ENCODE results near the gene BFSP1.

Gene BFSP1

GRCh38 chr20:17518339-17519052 lies 12.7 kb downstream of the BFSP1 start:
- no peak for DNase-seq

GRCh38 chr20:17515053-17515452 lies 16.1 kb downstream of the BFSP1 start:
- no peak for DNase-seq

GRCh38 chr20:17513939-17514338 lies 17.2 kb downstream of the BFSP1 start:
- DNase-seq: no peak

DNA sequence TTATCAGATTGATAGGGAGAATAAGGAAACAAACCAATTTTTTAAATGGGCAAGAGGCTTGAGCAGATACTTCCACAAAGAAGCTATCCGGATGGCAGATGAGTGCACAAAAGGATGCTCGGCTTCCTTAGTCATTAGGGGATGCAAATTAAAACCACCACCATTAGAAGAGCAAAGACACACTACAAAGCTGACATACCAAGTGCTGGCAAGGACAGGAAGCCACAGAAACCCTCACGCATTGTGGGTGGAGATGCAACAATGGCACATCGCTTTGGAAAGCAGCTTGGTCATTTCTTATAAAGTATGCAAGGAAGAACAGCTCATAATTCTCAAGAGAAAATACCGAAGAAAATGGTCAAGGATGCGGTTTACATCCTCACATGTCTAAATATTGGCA lies 19.8 kb downstream of the BFSP1 start:
- peak; percentile 21 for DNase-seq

DNA sequence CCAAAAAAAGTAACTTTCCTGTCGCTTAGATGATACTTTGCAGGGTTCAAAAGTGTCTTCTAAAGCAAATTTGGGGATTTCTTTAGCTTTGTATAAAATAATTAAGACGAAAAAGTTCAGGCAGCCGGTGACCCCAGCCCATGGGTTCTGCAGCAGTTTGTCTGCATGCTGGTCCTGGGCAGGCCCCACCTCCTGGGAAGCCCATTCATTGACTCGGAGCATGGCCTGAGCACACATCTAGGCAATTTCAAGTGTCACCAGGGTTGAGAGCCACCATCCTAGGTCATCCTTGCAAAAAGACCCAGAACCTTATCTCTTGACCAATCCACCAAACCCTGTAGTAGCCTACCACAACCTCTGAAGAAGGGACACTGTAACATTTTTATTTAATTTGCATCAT lies 20.6 kb downstream of the BFSP1 start:
- DNase-seq: no peak

DNA sequence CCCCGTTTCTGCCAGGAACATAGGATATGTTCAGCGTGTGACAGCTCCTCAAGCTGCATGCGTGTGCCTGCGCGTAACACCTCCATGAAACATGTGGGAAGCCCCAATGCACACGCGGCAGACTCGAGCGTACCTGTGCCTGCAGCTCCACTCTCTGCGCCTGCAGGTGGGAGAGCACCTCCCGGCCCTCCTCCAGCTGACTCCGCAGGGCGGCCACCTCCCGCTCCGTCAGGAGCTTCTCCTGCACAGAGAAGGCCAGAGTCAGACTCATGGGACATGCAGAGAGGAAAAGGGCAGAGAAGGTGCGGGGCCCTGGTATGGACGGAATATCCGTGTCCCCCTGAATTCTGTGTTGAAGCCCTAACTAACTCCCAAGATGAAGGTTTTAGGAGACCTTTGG lies 22.4 kb downstream of the BFSP1 start:
- DNase-seq: no peak

- no peak for DNase-seq
Measured at GRCh38 chr20:17507531-17507930, 23.6 kb downstream of the BFSP1 start.

- no peak for DNase-seq
Measured at GRCh38 chr20:17507032-17507431, 24.1 kb downstream of the BFSP1 start.

GRCh38 chr20:17505636-17506517 lies 25.3 kb downstream of the BFSP1 start:
- peak; percentile 72 for DNase-seq

DNA sequence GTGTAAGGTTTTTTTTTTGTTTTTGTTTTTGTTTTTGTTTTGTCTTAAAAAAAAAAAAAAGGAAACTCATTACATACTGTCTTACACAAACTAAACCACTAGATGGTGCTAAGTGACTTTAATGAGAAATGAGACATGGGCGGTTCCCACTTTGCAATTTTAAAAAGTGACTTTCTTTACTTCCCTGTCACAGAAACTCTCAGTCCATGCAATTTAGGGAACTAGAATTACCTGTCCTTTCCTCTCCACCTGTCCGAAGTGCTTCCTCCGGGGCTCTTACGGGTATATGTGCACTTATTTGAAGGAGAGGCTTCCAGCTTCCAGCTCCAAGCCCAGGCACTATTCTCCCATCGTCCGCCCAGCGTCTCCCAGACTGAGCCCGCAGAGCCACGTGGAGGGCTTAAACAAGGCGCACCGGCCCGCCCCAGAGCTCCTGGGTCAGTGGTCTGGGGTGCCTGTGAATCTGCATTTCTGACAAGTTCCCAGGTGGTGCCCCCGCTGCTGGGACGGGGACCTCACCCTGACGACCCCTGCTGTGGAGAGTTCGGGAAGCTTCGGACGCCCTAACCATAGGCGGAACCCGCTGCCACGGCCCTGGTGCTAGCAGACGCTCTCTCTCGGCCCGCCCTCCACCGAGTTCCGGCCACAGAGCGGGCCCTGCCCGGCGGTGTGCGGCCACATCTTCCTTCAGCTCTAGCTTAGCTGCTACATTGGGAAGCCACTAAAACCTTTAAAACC lies 26.1 kb downstream of the BFSP1 start:
- DNase-seq: peak; percentile 40

GRCh38 chr20:17504066-17504897 lies 26.9 kb downstream of the BFSP1 start:
- peak; percentile 13 for DNase-seq

DNA sequence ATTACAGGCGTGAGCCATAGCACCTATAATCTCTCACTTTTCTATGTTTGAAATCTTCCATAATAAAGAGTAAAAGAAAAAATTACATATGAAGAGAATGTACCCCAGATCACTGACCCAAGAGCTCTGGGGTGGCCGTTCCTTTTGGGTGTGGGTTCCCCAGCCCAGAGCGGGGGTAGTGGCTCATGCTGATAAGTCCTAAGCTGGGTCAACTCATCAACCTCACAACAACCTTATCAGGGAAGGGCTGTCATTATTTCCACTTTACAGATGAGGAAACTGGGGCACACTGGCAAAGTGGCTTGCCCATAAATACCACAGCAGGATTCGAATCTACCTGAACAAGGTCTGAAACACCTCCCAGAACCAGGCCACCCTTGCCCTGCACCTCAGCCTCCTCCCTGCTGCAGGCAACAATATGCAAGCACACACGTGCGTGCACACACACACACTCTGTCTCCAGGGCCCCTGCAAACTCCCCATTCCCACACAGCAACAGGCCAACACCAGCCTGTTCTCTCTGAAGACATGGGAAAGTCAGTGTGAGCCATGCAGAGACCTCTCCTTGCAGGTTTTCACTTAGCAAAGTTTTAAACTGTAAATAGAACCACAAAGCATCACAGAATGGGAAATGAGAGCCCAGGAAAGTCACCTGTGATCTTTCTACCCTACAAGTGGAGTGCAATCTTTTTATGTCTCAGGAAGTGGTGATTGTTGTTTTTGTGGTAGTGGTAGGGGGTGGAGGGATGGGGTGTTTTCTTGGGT lies 27.7 kb downstream of the BFSP1 start:
- no peak for DNase-seq

DNA sequence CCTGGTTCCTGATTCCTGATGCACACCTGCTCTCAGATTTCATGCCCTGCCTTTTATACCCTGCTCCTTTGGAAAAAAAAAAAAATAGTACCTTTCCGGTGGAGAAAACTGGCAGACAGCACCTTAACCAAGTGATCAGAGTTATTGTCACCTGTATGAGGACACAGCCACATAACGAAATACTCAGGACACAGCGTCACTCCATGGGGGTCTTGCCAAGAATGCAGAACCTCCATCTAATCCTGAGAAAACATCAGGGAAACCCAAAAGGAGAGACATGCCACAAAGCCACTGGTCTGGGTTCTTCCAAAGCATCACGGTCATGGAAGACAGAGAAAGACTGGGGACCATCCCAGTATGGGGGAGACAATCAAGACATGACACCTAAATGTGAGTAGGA lies 29.1 kb downstream of the BFSP1 start:
- no peak for DNase-seq

- DNase-seq: no peak
Measured at GRCh38 chr20:17501701-17502100, 29.5 kb downstream of the BFSP1 start.

GRCh38 chr20:17500826-17501225 lies 30.4 kb downstream of the BFSP1 start:
- no peak for DNase-seq

DNA sequence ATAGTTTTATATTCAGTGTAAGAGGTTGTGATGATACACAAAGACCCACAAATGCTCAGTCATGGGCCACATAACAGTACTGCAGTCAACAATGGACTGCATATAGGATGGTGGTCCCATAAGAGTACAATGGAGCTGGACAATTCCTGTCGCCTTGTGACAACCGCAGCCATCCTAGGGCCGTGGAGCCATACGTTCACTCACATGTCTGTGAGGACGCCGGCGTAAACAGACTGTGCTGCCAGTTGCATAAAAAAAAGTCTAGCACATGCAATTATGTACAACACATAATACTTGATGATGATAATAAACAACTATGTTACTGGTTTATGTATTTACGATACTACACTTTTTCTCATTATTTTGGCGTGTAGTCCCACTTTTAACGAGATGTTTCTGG lies 30.9 kb downstream of the BFSP1 start:
- DNase-seq: no peak

DNA sequence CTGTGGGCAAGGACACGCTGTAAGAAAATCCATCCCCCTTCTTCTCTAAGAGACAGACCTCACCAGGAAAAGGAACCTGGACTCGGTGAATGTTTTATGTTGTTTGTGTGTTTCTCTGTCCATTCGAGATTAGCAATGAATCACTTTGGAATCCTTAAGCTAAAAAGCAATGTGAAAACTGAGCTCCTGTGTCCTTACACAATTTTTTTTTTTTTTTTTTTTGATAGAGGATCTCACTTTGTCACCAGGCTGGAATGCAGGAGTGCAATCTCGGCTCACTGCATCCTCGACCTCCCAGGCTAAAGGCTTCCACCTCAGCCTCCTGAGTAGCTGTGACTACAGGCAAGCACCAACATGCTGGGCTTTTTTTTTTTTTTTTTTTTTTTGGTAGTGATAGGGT lies 32.1 kb downstream of the BFSP1 start:
- no peak for DNase-seq

GRCh38 chr20:17498641-17499040 lies 32.5 kb downstream of the BFSP1 start:
- DNase-seq: no peak

- no peak for DNase-seq
Measured at GRCh38 chr20:17497821-17498580, 33.2 kb downstream of the BFSP1 start.

GRCh38 chr20:17495826-17496225 lies 35.4 kb downstream of the BFSP1 start:
- DNase-seq: no peak

GRCh38 chr20:17494201-17494600 lies 37.0 kb downstream of the BFSP1 start:
- DNase-seq: no peak
